Measurements from ENCODE around the gene MCCC1.

Gene MCCC1

GRCh38 chr3:183131735-183132134 lies 32.4 kb upstream of the MCCC1 start:
- no peak overlapping the region for H3K4me3 ChIP-seq (ENCODE audit: low read depth, low read length)
- no peak for DNase-seq (ENCODE audit: low read depth, low spot score)
- POLR2A ChIA-PET = no interaction called here
- CTCF ChIA-PET = interaction anchor here (1.0 to 1.3 kb wide), 3 partner anchors 10 to 257 kb away, joined by 3 to 4 read pairs (median 3); no protein-coding TSS in a partner anchor
- TF ChIP-seq, protein P1, sequence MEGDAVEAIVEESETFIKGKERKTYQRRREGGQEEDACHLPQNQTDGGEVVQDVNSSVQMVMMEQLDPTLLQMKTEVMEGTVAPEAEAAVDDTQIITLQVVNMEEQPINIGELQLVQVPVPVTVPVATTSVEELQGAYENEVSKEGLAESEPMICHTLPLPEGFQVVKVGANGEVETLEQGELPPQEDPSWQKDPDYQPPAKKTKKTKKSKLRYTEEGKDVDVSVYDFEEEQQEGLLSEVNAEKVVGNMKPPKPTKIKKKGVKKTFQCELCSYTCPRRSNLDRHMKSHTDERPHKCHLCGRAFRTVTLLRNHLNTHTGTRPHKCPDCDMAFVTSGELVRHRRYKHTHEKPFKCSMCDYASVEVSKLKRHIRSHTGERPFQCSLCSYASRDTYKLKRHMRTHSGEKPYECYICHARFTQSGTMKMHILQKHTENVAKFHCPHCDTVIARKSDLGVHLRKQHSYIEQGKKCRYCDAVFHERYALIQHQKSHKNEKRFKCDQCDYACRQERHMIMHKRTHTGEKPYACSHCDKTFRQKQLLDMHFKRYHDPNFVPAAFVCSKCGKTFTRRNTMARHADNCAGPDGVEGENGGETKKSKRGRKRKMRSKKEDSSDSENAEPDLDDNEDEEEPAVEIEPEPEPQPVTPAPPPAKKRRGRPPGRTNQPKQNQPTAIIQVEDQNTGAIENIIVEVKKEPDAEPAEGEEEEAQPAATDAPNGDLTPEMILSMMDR (IDR thresholded peaks at IDR 0.05; ENCODE audit: insufficient read depth, low read length, missing control alignments) = no peak

DNA sequence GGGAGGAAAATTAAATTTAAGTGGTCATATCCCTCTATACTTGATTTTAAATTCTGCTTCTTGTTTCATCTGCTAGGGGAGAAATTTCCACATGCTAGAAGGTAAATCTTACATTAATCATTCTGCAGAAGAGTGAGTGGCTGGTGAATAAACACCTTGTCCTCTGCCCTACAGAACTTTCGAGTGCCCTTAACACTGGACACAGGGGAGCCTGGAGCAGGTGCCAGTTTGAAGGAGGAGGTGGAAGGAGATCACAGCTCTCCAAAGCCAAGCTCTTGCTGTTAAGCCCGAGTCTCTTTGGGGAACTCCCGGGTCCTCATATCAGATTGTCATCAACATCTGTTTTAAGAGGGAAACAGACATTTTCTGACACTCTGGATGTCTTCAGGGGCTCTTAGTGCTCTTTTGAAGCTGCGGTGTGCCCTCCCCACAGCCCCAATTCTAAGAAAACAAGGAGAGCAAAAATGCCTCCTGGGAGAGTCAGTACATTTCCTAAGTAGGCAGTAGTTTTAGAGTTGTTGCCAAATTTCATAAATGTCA lies 32.0 kb upstream of the MCCC1 start:
- ChIA-PET POLR2A (no interaction called here), CTCF (interaction anchor here (0.6 to 1.1 kb wide), 3 partner anchors 8 to 253 kb away, joined by 3 read pairs; no protein-coding TSS in a partner anchor)
- TF ChIP-seq, protein P1 (IDR thresholded peaks at IDR 0.05; ENCODE audit: insufficient read depth, low read length, missing control alignments) = no peak
- H3K4me3 ChIP-seq (ENCODE audit: low read depth, low read length) = no peak overlapping the region
- no peak for DNase-seq (ENCODE audit: low read depth, low spot score)

- no peak for DNase-seq (ENCODE audit: low read depth, low spot score)
- CTCF ChIA-PET = interaction anchor here (1.4 to 1.5 kb wide), 2 partner anchors 55 to 257 kb away, joined by 4 to 7 read pairs; no protein-coding TSS in a partner anchor
- H3K4me3 ChIP-seq (ENCODE audit: low read depth, low read length) = no peak overlapping the region
- POLR2A ChIA-PET = no interaction called here
- TF ChIP-seq, protein P1 (IDR thresholded peaks at IDR 0.05; ENCODE audit: insufficient read depth, low read length, missing control alignments) = no peak
These were observed 29.9 kb upstream of the MCCC1 start for GRCh38 chr3:183129243-183129642.

DNA sequence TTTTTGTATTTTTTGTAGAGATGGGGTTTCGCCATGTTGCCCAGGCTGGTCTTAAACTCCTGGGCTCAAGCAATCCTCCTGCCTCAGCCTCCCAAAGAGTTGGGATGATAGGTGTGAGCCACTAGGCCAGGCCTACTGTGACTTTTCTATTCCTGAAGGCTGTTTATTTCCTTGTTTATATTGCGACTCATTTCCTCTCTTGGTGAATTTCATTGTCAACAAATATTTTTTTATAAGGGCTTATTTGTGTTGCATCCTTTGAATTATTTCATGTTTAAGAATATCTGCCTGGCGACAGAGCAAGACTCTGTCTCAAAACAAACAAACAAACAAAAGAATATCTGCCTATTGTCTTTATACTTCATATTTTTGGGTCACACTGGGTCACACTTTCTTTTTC lies 29.4 kb upstream of the MCCC1 start:
- no peak for DNase-seq (ENCODE audit: low read depth, low spot score)
- no peak overlapping the region for H3K4me3 ChIP-seq (ENCODE audit: low read depth, low read length)
- TF ChIP-seq, protein P1 (IDR thresholded peaks at IDR 0.05; ENCODE audit: insufficient read depth, low read length, missing control alignments) = no peak
- CTCF ChIA-PET = interaction anchor here (1.4 to 1.5 kb wide), 2 partner anchors 55 to 258 kb away, joined by 4 to 7 read pairs; no protein-coding TSS in a partner anchor
- POLR2A ChIA-PET = no interaction called here

- POLR2A ChIA-PET = no interaction called here
- CTCF ChIA-PET = interaction anchor here (1.0 to 7.0 kb wide), 11 partner anchors 9 to 643 kb away, joined by 3 to 202 read pairs (median 8); no protein-coding TSS in a partner anchor
- H3K4me3 ChIP-seq (ENCODE audit: low read depth, low read length) = no peak overlapping the region
- DNase-seq (ENCODE audit: low read depth, low spot score) = no peak
- TF ChIP-seq, protein P1 (IDR thresholded peaks at IDR 0.05; ENCODE audit: insufficient read depth, low read length, missing control alignments) = no peak
These were observed 24.6 kb upstream of the MCCC1 start for GRCh38 chr3:183123891-183124290.

DNA sequence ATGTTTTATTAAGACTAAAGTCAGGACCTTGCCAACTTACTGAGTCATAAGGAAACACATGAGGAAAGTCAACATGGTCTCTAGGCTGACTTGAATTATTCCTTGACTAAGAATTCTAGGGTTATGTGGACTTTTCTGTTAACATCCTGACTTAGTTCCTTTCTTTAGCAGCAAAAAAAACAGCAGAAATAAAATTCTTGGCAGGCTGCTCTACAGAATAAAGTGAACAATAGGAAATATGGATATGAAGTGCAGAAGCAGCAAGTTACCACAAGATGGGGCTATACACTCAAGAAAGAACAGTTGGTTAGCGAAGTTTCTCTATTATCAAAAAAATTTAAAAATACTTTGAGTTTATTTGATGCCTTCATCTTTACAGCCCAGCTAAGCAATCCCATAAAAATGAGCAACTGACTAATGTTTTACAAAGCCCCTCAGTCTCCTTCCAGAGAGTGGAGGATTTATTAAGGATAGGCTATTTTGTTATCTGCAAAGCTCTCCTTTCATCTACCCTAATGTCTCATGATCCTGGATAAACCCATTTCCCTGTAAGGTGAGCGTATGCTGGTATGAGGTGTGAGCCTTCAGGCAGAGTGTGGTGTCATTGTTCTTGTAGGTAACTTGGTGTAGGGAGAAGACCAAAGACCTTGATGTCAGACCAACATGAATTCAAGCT lies 23.1 kb upstream of the MCCC1 start:
- H3K4me3 ChIP-seq (ENCODE audit: low read depth, low read length) = no peak overlapping the region
- TF ChIP-seq, protein P1 (IDR thresholded peaks at IDR 0.05; ENCODE audit: insufficient read depth, low read length, missing control alignments) = peak; percentile 54
- POLR2A ChIA-PET = no interaction called here
- CTCF ChIA-PET = interaction anchor here (0.8 to 7.0 kb wide), 22 partner anchors 9 to 644 kb away, joined by 3 to 202 read pairs (median 5); partner anchors contain the start of genes LAMP3 and MCCC1
- peak; percentile 47 for DNase-seq (ENCODE audit: low read depth, low spot score)

Measured in AG04449 (cell line).